ENCODE results near the gene PSMG2. TPM values are rescaled to one million over a fixed set of nuclear protein-coding genes. Genes with fewer than 3 reads are reported as not detected.

PSMG2 gene
- 56.7 and 58.2 TPM in 2 replicates for total RNA-seq
- long read RNA-seq, transcript PSMG2-201 (7 exons, 1,686 nt), result major isoform, 41 of 52 reads
- long read RNA-seq, partial matches to known transcripts, result 5 of 52 reads
- long read RNA-seq, other reads (novel, unspliced or antisense), result 4 of 52 reads

GRCh38 chr18:12702221-12703095 is at the start of gene PSMG2, which contains the start of gene CEP76:
TSS of gene PSMG2 (plus strand) at chr18:12703042. CDS start at chr18:12703108, 66 bp downstream.
TSS of gene CEP76 (minus strand) at chr18:12702723. CDS start at chr18:12702548, 175 bp downstream.
- Mint-ChIP-seq H3K36me3 (ENCODE audit: insufficient read depth) (peaks cover 11% of the 10 kb centered on the region), H3K9me3 (ENCODE audit: low read depth) (no peaks in the 10 kb centered on the region), H3K4me3 (ENCODE audit: low read depth) (peak within 1 kb of the TSS; percentile 100), H3K27ac (peak within 1 kb of the TSS; percentile 100), H3K4me1 (ENCODE audit: low read depth) (peaks cover 26% of the 10 kb centered on the region), H3K27me3 (no peaks in the 10 kb centered on the region)
- DNase-seq (ENCODE audit: low spot score, unreplicated experiment), result peak; percentile 74
- TF ChIP-seq CTCF (IDR thresholded peaks at IDR 0.05; ENCODE audit: unreplicated experiment), result no peak

- H3K36me3 Mint-ChIP-seq (ENCODE audit: insufficient read depth), result peaks cover 3% of the 10 kb centered on the region
- DNase-seq (ENCODE audit: low spot score, unreplicated experiment), result no peak
- H3K4me1 Mint-ChIP-seq (ENCODE audit: low read depth), result peaks cover 13% of the 10 kb centered on the region
- H3K27ac Mint-ChIP-seq, result no peak overlapping the region
- H3K27me3 Mint-ChIP-seq, result peaks cover 4% of the 10 kb centered on the region
- H3K4me3 Mint-ChIP-seq (ENCODE audit: low read depth), result peak overlapping the region; percentile 21
- H3K9me3 Mint-ChIP-seq (ENCODE audit: low read depth), result no peaks in the 10 kb centered on the region
- no peak for TF ChIP-seq CTCF (IDR thresholded peaks at IDR 0.05; ENCODE audit: unreplicated experiment)
These were observed 47.9 kb upstream of the PSMG2 start for GRCh38 chr18:12654971-12655370.

- Mint-ChIP-seq H3K9me3 (ENCODE audit: low read depth) (no peaks in the 10 kb centered on the region), H3K36me3 (ENCODE audit: insufficient read depth) (peaks cover 3% of the 10 kb centered on the region), H3K4me1 (ENCODE audit: low read depth) (peaks cover 13% of the 10 kb centered on the region), H3K27me3 (peaks cover 4% of the 10 kb centered on the region), H3K4me3 (ENCODE audit: low read depth) (peak overlapping the region; percentile 77), H3K27ac (peak overlapping the region; percentile 87)
- DNase-seq (ENCODE audit: low spot score, unreplicated experiment), result no peak
- TF ChIP-seq CTCF (IDR thresholded peaks at IDR 0.05; ENCODE audit: unreplicated experiment), result no peak
These were observed 46.3 kb upstream of the PSMG2 start for GRCh38 chr18:12656605-12656937.

GRCh38 chr18:12656938-12657683 is 45.7 kb upstream of the PSMG2 start:
- no peak for TF ChIP-seq CTCF (IDR thresholded peaks at IDR 0.05; ENCODE audit: unreplicated experiment)
- Mint-ChIP-seq H3K4me3 (ENCODE audit: low read depth) (peak overlapping the region; percentile 77), H3K27ac (peak overlapping the region; percentile 87), H3K9me3 (ENCODE audit: low read depth) (no peaks in the 10 kb centered on the region), H3K4me1 (ENCODE audit: low read depth) (peaks cover 9% of the 10 kb centered on the region), H3K27me3 (peaks cover 4% of the 10 kb centered on the region), H3K36me3 (ENCODE audit: insufficient read depth) (peaks cover 2% of the 10 kb centered on the region)
- DNase-seq (ENCODE audit: low spot score, unreplicated experiment), result peak; percentile 24
